NOMO-1 treated with DMSO at 0.1 percent for 48 hours (cell line): ENCODE data around the gene CAMKMT.

Source experiments
- DNase-seq: peaks from one replicate; lab custom pipeline; 2025; ENCODE audit not compliant: unreplicated experiment; lab: John Stamatoyannopoulos, UW

Gene CAMKMT

DNA sequence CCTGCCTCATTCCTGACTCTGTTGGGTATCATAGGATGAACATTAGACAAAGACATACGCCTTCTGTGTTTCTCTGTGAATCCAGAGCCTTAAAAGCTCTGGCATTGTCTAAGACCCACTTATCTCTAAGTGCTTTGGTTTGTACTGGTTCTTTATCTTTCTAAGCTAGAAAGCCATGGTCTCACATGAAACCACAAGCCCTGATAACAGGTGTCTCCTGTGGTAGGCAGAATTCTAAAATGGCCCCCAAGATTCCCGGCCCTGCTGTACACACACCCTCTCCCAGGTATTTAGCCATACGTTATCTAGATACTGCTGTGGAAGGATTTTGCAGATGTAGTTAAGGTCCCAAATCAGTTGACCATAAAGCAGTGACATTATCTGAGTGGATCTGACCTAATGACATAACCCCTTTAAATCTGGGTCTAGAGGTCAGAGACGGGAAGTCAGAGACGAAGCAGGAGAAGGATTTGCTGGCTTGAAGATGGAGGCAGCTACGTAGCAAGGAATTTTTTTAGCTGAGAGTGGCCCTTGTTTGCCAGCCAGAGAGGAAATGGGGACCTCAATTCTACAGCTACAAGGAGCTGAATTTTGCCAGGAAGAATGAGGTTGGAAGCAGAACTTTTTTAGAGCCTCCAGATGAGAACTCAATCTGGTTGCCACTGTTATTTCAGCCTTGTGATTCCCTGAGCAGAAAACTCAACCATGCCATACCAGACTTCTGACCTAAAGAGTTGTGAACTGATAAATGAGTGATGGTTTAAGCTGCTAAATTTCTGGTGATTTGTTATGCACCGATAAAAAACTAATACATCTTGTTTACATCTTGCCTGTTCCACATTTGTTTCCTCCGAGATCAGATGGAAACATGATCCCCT is 186.7 kb downstream of the CAMKMT start:
- DNase-seq, result no peak

DNA sequence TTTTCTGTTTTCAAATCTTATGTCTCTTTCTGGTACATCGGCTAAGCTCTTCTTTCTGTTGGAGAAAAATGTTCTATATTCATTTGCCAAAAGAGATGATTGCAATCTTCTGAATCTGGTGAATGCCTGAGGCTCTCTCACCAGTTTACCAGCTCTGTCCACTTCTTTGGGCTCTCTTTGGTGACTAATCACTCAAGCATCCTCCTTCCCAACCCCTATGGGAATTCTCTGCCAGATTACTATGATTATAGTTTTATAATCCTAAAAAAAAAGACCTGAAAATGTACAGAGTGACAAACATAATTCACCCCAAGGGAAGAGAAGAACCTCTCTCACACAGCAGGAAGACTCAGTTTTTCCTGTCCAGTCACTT is 187.3 kb downstream of the CAMKMT start:
- no peak for DNase-seq

DNA sequence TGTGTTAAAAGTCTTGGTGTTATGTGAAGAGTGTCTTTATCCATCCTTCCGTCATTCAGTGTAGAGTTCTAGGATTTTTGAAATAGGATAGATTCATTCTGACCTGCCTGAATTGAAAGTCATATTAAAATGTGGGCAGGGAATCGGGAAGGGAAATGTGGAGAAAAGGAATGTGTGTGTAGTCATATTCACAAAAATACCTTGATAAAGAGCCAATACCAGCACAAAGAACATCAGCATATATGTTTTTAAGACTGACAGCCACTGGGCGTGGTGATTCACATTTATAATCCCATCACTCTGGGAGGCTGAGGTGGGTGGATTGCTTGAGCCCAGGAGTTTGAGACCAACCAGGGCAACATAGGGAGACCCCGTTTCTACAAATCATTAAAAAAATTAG is 188.1 kb downstream of the CAMKMT start:
- DNase-seq, result no peak

DNA sequence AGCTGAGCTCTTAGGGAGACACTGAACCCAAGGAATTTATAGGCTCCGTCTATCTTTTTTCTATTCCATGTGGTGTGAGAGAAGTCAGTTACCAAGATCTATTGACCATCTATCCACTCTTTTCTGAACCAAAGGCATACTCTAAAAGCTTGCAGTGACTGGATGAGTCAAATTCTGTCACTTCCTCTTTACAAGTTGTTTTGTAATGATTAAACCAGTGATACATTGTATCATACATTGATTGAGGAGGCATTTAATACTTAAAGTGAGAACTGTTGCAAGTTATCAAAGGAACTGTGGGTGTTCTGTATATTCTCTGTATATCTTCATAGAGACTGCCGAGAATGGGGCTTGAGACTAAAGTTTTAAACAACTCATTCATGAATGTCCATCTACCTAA is 188.8 kb downstream of the CAMKMT start:
- peak; percentile 39 for DNase-seq

DNA sequence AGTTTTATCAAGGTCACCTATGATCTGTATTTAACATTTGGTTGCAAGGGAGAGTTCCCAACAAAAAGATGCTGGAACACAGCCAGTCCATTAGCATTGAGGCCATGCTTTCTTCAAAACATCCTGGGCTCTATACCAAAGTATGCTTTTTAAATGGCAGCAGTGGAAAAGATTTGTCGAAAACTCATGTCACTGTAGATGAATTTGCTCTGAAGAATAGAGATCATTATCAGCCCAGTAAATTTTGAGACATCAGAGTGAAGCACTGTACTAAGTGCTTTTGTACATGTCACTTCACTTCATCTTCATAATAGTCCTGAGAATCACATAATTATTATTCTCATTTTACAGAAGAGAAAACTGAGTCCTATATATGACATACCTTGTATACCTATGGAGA is 189.8 kb downstream of the CAMKMT start:
- no peak for DNase-seq

DNA sequence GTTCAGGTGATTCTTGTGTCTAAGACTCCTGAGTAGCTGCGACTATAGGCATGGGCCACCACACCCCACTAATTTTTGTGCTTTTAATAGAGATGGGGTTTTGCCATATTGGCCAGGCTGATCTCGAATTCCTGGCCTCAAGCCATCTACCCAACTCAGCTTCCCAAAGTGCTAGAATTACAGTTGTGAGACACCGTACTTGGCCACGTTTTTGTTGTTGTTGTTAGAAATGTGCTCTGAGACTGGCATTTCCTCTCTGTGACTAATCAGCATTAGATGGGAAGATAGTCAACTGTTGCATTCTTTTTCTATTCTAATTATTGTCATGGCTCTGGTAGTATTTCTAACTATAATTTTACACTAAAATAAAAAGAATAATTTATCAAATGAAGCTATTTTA is 191.7 kb downstream of the CAMKMT start:
- DNase-seq, result no peak

DNA sequence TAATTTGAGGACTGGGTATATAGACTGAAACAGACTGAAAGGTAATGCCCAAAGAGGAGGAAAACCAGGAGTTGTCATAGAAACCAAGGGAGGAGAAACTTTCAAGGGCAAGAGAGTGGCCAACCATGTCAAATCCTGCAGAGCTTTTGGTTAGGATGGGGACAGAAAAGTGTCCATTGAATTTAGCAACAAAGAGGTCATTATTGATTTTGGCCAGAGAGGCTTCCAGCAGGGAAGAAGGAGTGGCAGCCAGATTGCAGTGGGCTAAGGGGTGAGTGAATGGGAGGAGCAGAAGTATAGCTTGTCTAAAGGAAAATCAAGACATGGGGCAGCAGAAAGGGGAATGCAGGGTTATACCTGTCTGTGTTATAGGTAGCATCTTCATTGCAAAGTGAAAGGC is 194.0 kb downstream of the CAMKMT start:
- DNase-seq, result no peak

DNA sequence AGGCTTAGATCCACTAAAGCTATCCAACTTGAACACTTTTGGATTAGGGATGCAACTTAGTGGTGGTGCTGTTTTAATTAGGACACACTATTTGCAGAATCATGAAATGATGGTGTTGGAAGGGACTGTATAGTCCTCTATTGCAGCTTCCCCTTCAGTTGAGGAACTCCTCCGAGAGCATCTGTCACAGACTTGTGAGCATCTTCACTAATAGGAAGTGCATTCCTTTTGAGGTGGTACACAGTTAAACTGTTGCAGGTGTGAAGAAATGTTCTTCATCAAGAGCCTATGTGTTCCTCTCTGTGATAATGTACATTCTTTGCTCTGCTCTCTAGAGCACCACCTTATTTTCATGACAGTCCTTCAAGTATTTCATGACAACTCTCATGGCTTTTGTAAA is 197.4 kb downstream of the CAMKMT start:
- DNase-seq, result peak; percentile 8

DNA sequence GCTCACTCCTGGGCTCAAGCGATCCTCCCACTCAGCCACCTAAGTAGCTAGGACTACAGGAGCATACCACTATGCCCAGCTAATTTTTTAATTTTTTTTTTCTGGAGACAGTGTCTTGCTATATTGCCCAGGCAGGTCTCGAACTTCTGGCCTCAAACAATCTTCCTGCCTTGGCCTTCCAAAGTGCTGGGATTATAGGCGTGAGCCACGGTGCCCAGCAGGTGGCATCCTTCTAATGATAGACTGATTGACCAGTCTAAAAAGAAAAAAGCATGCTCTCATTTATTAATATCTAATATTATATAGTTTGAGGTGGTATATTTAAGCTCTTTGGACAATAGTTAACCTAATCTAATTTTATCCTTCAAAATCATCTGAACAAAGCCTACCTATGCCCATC is 198.6 kb downstream of the CAMKMT start:
- no peak for DNase-seq

DNA sequence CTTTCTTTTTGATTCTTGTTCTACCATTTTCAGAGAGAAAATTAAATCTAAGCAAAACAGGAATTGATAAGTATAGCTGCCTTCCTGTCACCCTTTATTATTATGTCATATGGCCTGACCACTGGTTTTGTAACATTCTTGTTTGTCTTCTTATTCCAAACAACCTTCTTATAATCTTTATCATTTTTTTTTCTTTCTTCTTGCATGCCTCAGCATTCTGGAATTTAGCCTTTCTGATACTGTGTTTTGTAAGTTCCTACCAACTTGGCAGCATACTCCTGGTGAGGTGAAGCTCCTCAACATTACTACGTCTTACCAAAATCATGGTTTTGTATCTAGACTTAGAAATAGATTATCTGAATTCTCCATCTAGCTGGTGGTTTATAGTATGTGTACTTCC is 199.2 kb downstream of the CAMKMT start:
- DNase-seq, result no peak

DNA sequence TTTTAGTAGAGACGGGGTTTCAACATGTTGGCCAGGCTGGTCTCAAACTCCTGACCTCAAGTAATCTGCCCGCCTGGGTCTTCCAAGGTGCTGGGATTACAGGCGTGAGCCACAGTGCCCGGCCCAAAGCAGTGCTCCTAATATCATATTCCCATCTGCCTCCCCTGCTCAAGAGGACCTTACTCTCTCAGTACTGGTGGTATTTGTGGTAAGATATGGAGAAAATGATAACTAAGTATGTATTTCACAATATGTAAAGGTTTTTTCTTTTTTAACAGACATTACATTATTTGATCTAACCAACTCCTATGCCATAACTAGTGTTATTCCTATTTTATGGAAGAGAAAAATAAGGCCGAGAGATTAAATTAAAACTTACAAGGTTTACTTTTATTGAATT is 201.0 kb downstream of the CAMKMT start:
- DNase-seq, result no peak

DNA sequence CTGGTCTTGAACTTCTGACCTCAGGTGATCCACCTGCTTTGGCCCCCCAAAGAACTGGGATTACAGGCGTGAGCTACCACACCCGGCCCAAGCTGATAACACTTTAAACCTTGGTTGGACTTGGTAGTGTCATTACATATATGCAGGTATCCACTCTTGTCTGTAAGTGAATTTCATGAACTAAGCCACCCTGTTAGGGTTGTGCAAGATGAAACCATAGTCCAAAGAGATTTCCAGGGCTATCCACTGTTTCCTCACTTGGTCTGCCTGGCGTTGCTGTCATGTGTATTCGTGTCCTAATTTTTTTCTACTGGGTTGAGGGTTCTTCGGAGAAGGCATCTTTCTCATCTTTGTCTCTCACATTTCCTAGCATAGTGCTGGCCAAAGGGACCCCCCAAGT is 203.0 kb downstream of the CAMKMT start:
- no peak for DNase-seq

DNA sequence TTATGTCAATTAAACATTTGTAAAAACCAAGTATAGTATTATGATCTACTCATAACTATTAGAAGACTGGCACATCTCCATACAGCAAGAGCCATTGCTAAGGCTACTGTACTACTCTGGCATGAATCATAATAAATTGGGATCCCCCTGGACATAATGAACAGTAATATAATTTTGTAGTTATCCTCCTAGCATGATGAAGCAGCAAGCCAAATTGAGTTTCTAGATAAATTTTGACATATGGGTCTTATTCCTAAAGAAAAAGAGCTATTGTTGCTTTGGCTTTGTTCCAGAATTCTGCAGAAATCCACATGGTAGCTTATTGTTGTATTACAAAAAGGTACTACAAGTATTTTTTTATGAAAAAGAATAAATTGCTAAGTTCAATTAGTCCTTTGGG is 204.3 kb downstream of the CAMKMT start:
- no peak for DNase-seq

DNA sequence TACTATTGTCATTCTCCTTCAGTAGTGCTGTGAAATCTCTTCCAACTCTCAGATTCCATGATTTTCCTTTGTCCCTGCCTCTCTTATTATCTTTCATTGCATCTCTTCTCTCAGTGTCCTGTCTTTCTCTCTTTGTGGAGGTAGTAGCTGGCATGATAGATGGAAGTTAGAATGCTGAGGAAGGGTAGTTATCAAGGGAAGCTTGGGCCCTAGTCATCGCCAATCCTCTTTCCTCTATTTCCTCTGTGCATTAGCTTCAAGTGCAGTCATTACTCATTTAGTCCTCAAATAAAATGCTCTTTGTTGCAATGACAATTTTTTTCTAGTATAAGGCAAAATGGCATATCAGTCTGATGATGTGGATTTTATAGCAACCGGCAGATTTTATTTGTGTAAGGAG is 207.7 kb downstream of the CAMKMT start:
- no peak for DNase-seq

DNA sequence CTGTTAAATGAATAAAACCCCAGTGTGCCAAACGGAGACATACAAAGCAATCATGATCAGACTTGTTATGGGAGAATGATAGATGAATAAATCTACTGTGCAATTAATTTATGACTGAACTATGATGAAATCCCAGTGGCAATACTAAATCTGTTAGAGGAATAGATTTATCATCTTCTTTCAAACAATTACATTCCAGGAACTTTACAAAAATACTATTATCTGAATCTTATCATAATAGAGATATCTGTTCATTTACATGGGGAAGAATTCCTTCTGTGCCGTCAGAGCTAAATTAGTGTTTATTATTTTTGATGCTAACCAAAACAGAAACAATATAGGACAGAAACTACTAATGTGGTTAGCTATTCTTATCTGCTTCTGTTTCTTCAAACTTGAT is 208.5 kb downstream of the CAMKMT start:
- DNase-seq, result no peak

DNA sequence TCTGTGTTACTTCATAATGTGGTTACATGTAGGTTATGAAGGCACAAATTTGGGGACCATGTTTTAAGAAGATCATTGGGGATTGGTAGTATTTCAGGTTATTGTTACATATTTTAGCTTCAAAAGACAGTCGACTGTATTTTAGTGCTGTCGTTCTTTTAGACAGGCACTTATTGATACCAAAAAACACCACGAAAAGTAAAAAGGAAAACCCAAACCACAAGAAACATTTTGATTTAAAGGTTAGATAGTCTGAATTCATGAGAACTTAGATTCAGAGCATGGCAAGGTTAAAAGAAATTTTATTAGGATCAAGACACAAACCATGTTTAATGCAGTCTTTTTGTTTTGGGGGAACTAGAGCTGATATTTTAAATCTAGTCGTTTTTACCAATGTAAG is 209.0 kb downstream of the CAMKMT start:
- DNase-seq, result no peak

DNA sequence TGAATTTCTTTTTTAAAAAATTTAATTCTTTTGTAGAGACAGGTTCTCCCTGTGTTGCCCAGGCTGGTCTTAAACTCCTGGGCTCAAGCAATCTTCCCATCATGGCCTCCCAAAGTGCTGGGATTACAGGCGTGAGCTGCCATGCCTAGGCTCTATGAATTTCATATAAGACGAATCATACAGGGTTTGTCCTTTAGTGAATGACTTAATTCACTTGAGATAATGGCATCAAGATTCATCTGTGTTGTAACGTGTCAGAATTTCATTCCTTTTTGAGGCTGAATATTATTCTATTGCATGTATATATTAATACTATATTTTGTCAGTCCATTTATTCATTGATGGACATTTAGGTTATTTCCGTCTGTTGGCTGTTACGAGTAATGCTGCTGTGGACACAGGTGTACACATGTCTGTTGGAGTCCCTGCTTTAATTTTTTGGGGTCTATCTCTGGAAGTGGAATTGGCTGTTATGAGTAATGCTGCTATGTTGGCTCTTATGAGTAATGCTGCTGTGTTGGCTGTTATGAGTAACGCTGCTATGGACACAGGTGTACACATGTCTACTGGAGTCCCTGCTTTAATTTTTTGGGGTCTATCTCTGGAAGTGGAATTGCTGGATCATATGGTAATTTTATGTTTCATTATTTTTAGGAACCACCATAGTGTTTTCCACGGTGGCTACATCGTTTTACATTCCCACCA is 210.6 kb downstream of the CAMKMT start:
- DNase-seq, result no peak

DNA sequence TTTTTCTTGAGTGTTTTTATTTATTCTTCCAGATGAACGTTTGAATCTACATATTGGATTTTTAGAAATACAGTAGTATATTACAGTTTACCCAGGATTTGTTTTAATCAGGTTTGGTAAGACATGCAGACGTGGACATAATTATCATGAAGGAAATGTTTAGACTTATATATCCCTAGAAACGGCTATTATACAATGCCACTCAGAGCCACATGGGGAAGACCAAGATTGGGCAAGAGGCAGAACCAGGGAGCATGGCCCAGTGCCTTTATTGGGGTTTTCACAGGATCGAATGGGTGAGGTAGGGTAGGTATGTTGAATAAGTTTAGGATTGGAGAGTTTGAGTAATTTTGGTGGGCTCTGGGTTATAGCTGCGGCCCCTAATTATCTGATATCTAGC is 212.2 kb downstream of the CAMKMT start:
- DNase-seq, result no peak

DNA sequence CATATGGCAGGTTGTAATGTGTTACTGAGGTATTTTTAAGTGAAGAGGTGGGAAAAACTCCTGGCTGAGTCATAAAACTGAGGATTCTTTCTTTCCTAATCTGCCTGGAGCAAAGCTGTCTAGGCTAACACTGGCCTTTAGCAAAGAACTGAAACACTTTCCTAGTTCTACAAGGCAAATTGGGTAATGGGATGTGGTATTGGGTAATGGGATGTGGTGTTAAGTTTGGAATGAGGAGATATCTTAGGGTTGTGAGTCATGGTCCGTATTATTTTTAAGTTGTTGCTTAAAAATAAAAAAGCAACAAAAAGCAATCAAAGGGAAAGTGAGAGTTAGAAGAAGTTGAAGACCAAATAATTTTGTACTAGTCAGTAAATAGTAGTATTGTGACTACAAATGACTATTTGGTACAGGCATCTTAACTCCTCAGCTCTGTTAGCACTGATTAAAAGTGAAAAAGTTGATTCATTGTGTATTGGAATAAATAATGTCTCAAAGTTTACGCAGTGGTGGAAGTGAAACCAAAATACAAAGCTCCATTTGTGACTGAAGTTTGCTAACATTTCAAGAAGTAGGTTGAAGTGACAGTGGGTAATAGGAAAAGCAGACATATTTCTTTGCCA is 216.8 kb downstream of the CAMKMT start:
- DNase-seq, result peak; percentile 87

DNA sequence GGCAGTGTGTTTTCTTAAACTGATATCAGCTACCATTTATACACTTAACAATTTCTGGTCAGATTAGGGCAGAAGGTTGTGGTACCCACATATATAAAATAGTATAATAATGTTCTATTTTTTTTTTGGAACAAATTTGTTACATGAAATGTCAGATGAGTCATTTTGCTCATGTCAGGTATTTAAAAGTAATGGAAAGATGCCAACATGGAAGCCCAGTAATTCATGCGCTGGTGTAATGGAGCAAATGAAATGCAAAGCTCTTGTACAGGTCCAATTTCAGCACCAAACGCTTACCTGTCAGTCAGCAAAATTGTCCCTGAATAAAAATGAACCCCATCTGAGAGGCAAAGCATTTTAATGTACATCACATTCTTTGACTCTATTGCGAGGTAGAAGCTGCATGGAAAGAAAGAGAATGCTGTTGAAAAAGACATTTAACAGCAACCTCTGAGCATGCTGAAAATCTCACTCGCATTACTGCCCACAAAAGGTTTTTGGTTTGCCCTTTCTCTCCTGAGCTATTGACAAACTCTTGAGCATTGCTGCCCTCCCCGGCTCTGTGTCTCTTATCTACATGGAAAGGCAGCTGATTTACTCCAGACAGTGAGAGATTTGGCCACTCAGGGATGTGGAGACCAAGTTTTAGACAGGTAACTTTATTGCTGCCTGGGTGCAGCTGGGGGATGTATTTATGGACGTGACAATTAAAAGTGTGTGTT is 217.5 kb downstream of the CAMKMT start:
- DNase-seq, result no peak

DNA sequence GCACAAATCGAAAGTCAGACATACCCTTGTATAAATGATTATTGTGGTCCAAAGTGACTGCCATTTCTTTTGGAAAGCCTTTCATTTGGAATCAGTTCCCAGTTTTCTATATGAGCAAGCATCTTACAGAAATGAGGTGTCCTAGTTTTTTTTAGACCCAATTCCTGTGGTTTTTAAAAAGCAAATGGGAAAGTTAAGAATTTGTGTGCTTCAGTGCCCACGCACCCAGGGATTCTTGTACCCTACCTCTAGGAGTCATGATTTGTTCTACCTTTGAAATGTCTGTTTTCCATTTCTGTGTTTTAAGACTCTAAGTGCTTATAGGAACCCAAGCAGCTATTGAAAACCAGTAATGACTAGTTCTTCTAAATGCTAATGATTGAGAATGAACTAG is 218.1 kb downstream of the CAMKMT start:
- DNase-seq, result no peak
